NCI-H82 treated with DMSO at 0.1 percent for 48 hours (cell line): ENCODE measurements around the gene JAKMIP1.

Source experiments
- DNase-seq: peaks from one replicate; lab custom pipeline; 2025; ENCODE audit not compliant: unreplicated experiment; lab: John Stamatoyannopoulos, UW

The JAKMIP1 gene

GRCh38 chr4:6105311-6105911, 94.9 kb downstream of the JAKMIP1 start:
- no peak for DNase-seq

DNA sequence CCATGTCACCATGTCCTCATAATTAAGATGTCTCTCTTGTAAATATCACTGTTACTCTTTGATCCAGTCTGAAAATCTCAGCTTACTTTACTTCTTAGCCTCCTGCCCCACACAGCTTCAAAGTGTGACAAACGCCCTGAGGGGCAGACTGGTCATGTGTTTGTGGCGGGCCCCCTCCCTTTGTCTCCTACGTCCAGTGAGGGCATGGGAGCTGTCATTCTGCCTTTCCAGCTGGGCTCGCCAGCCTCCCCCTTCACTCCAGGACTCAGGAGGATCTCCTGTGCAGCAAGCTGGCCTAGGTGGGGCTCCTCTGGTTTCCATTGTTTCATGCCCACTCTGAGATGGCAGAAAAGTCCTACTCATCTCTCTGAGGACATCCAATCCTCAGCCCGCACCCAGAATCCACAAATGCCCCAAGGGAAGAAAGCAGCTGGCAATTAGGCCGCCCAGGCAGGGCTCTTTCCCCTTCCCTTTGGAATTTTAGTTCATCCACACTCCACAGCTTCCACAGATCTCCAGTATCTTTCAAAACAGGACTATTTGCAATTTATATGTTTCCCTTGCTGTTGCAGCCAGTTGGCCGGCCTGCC, 95.7 kb downstream of the JAKMIP1 start:
- no peak for DNase-seq

- no peak for DNase-seq
Observed at GRCh38 chr4:6097581-6097980, 102.8 kb downstream of the JAKMIP1 start.

DNA sequence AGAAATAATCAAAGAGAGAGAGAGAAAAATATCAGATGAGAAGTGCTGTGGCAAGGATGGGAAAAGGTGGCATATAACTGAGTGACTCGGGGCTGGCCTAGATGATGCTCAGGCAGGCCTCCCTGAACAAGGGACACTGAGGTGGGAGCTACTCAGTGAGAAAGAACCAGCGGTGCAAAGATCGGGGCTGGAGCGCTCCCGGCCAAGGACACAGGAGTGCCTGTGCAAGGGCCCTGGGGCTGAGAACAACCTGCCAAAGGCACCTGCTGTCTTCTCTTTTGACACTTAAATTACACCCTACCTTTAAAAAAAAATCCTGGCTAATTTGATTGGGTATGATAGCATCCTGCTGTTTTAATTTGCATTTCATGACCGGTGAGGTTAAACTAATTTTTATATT, 104.5 kb downstream of the JAKMIP1 start:
- DNase-seq: no peak

- DNase-seq: no peak
Observed at GRCh38 chr4:6095023-6095752, 105.2 kb downstream of the JAKMIP1 start.

DNA sequence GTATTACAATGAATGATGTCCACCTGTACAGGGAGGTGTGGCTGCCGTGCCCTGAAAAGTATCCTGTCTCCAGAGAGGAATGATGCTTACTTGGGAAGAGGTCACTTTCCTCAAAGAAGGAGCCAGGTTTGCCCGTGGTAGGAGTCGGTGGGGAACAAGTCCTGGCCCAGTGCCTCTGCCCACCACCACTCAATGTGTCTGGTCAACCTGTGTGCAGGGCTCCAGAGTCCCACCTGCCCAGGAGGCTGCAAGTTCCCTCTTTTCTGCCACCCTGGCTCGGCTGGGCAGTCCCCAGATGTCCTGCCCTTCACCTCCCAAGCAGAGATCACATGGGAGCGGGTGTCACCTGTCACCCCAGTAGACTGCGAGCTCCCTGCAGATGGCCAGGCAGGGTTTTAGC, 106.7 kb downstream of the JAKMIP1 start:
- DNase-seq: no peak

DNA sequence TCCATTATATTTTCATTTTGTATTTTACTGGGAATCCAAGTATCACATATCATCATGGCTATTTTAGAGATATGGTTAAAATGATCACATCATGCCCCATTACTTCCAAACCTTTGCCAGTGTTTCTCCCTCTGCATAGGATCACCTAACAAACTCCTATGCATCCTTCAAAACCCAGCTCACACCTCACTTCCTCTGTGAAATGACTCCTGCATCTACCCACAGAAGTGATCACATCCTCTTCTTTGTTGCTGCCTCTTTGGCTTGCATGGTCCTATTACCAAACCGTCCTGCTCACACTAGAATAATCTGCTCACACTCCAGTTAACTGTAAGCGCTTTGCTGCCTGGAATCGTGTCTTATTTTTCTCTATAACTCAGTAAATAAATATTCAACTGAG, 107.4 kb downstream of the JAKMIP1 start:
- DNase-seq: no peak

DNA sequence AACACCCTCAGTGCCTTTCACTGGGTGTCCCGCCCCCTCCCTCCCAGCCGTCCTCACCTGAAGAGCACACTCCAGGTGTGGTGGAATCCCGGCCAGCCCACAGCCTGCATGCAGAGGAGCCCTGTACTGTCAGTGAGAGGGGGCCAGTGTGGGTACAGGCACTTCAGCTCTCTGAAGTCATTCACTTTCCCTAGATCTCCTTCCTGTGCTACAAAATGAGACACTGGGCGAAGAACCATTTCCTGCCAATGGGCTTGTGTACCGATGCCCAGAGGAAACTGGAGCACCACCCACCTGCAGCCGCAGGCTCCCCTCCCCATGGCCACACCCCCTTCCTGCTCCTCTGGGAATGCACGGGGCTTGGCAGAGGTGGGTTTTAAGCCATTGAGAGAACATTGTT, 108.2 kb downstream of the JAKMIP1 start:
- no peak for DNase-seq

GRCh38 chr4:6090931-6091330, 109.4 kb downstream of the JAKMIP1 start:
- no peak for DNase-seq

GRCh38 chr4:6088950-6089349, 111.4 kb downstream of the JAKMIP1 start:
- no peak for DNase-seq

- no peak for DNase-seq
Observed at GRCh38 chr4:6087669-6088341, 112.5 kb downstream of the JAKMIP1 start.

- no peak for DNase-seq
Observed at GRCh38 chr4:6086846-6087245, 113.5 kb downstream of the JAKMIP1 start.

GRCh38 chr4:6085691-6086628, 114.4 kb downstream of the JAKMIP1 start:
- no peak for DNase-seq

DNA sequence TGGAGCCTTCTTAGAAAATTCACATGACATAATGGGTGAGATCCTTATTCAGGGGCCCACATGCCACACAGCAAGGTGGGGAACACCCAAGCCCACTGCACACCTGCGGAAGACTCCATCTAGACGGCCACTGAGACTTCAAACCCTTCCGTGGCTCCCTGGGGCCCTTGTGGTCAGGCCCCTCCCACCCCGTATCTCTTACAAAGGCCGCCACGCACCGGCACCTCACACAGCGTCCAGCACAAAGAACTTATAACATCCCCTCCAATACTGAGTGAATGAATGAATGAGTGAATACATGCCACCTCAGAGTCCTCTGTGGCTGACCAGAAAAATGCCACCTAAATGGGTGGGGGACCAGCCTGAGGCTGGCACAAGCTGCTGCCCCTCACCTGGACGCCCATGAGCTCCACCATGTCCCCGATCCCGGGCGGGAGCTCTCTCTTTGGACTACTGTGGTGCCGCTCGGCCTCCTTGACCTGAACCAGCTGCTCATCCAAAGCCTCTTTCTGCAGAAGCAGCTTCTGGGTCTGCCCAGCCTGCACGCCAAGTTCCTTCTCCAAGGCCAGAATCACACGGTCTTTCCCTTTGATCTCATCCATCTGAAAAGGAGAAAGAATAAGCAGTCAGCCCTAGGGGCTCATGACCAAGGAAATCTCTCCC, 115.2 kb downstream of the JAKMIP1 start:
- no peak for DNase-seq

- DNase-seq: no peak
Observed at GRCh38 chr4:6079965-6080364, 120.4 kb downstream of the JAKMIP1 start.

- DNase-seq: no peak
Observed at GRCh38 chr4:6078560-6078959, 121.8 kb downstream of the JAKMIP1 start.

DNA sequence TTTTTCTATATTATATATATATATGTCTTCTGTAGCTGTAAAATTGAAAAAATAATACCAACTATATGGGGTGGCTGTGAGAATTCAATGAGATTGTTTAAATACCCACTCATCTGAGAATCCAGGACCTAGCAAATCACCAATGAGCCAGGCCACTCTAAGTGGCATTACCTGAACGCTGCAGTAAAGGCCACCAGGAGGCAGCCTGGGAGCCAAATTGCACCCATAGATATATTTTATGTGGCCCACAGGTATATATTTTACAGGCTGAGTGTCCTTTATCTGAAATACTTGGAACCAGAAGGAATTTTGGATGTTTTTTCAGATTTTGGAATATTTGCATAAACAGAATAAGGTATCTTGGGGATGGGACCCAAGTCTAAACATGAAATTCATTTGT, 124.0 kb downstream of the JAKMIP1 start:
- DNase-seq: no peak

GRCh38 chr4:6074758-6075157, 125.6 kb downstream of the JAKMIP1 start:
- no peak for DNase-seq

GRCh38 chr4:6071959-6072720, 128.2 kb downstream of the JAKMIP1 start:
- no peak for DNase-seq
